Left renal pelvis (tissue), 4 donors: ENCODE data around the gene EYA2. TPM values are rescaled to one million over a fixed set of nuclear protein-coding genes. Genes with fewer than 3 reads are reported as not detected.

Experiments
- DNase-seq, 4 donors: peaks; one replicate each; pipeline ENCODE4 v3.0.0-alpha.2; 2013; ENCODE audit warnings: low read depth in 4 of 4, low spot score in 3 of 4
- polyA plus RNA-seq, 4 donors: library from polyadenylated mRNA; unstranded; fragments of 120-200 nt; gene quantifications; one replicate each; pipeline ENCODE4 v1.2.1, GENCODE V29; 2013; ENCODE audit not compliant: insufficient read length in 4 of 4

EYA2 gene
- polyA plus RNA-seq, 4 donors = 0.87 to 20.5 (median 1.8) TPM

DNA sequence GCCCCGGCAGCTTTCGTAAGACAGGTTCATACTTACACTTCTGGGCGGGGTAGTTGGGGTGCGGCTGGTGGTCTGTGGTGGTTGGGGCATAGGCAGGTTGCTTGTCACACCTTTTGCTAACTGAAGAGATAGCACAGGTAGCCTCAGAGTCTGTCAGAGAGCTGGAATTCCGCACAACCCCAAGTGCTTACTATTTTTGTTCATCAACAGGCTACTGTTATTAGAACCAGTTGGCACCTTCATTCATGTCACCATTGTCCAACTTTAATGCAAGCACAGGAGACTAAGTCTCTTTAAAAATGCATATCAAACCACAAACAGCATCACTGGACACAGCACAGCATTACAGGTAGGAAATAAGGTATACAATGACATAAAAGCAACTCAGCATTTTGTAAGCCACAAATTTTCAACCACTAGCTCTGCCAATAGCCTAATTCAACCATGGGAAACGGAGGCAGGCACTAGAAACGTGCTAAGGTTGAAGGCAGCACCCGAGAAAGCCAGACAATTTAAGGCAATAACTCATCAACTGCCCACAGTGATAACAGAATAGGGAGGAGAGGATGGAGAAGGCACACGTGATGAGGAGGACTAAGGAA is 318.1 kb downstream of the EYA2 start:
- DNase-seq = no peak

DNA sequence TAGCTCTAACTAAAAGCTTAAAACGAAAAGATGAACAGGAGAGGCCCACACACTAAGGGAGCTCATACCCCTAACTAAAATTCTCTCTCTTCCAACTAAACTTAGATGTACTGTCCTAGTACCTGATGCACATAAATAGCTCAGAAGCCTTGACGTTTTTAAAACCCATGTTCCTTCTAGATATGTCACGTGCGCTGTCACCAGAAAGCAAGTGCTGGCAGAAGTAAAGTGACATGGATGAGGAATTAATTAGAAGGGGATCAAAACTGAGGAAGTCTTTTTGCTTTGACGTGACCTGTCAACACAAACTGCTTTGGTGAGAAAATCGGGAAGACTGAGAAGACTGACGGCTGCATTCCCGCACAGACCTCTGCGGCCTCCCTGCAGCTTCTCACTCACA is 319.3 kb downstream of the EYA2 start:
- DNase-seq = no peak

DNA sequence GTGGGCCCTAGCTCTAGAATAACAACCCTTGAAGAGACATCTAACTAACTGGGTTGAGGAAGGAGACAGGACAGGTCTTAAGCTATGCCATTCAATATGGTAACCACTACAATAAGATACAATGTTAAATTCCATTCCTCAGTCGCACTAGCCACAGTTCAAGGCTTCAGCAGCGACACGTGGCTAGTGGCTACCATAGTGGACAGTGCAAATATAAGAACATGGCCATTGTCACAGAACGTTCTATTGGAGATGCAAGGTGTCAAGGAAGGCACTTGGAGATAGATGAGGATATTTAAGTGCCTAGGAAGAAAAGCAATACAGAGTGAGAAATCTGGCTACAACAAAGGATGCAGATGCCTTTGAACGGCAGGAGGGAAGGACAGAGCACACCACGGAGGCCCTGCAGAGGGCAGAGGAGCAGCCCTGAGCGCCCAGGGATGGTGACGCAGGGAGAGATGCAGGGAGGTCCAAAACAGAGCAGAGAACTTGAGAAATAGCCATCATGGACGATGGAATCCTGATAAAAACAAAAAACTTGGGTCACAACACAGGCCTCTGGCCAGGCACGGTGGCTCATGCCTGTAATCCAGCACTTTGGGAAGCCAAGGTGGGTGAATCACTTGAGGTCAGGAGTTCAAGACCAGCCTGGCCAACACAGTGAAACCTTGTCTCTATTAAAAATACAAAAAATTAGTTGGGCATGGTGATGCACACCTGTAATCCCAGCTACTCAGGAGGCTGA is 321.2 kb downstream of the EYA2 start:
- no peak for DNase-seq

DNA sequence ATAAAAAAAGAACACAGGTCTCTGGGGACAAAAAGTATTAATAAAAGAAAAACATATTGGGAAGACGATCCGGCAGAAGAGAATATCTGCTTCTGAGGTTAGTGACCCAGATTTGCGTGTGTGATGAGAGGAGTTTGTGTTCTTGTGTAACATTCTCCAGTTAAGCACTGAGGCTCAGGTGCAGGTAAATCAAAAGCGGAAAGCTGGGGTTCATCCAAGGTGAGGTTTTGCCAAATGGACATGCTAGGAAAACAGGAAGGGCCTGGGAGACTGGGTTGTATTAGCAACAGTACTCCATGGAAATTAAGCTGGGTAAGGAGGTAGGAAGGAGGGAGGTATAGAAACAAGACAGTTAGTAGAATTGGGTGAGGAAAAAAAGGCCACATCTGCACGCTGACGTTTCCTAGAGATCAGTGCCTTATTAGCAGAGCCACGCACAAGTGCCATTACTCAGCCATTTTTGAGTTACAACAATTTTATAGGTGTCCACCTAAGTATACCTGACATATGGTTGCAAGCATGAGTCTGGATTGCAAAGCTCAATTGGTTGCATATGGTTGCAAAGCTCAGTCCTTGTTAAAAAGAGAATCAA is 322.3 kb downstream of the EYA2 start:
- no peak for DNase-seq

DNA sequence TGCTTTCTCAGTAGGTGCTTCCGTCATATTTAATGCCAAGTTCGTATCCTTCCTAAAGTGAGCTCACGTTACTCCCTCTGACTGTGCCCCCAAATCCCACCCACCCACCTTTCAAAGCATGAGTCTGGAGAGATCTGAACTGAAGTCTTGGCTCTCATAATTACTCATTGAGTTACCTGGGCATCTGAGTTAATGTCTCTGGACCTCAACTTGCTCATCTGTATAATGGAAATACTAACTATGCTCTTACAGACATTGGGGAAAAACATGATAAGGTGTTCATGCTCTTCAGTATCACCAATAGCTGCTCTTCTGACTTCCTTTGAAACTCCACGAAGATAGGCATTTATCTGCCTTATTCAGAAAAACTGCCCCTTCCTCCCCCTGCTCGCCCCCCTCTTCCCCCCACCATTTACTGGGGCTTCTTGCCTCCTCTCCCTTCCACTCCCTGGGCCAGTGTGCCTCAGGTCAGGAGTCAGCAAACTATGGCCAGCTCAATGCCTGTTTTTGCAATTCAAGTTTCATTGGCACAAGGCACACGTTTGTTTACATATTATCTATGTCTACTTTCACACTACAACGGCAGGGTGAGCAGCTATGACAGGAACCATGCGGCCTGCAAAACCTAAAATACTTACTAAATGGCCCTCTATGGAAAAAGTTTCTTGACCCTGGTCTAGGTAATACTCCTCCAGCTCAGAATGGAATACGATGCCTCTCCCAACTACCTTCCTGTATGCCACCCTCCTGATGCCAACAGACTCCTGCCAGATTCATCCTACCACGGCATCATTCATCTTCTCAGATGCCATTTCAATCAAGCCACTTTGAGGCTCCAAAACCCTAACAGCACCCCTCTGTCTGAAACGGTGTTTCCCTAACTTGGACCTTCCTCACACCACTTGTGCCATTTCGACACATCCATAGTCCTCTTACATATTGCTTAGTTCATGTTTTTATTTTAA is 323.1 kb downstream of the EYA2 start:
- no peak for DNase-seq

DNA sequence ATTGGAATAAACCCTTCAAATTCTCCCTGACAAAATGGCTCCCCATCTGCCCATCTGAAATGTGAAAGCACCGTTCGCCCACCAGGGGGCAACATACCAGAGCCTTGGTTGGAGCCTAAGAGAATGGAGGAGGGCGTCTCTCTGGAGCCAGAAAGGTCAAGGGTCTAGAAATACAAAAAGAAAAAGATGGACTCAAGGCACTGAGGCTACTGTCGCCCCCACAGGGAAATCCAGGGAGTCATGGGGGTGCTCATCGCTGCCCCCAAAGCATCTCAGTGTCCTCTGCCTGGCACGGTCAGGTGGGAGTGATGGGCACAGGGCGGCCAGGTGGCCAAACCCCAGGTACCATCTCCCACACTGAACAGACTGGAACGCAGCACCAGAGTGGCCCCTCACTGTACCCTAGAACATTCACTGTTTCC is 325.5 kb downstream of the EYA2 start:
- no peak for DNase-seq

DNA sequence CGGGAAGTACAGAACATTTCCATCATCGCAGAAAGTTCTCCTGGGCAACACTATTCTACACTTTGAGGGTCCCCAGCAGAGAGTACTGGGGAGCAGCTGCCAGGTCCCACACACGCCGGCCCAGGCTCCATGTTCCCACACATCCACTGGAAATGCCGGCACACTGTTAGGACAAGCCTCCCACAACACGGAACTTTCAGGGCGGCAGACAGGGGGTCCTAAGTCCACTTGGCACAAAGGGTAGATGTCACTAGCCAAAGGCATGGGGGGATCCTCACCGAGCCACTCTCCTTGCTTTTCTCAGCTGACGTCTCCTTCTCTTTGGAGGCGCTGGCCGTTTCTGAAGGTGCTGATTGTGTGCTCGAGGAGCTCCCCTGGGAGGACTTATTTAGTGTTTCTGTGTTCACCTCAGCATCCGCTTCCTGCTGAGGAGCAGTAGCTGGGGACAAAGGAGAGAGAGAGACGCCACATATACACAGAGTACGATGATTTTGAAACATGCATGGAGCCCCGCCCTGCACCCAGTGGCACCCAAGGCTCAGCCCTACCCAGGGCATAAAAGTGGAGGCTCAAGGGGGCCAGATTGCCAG is 326.5 kb downstream of the EYA2 start:
- DNase-seq = no peak

DNA sequence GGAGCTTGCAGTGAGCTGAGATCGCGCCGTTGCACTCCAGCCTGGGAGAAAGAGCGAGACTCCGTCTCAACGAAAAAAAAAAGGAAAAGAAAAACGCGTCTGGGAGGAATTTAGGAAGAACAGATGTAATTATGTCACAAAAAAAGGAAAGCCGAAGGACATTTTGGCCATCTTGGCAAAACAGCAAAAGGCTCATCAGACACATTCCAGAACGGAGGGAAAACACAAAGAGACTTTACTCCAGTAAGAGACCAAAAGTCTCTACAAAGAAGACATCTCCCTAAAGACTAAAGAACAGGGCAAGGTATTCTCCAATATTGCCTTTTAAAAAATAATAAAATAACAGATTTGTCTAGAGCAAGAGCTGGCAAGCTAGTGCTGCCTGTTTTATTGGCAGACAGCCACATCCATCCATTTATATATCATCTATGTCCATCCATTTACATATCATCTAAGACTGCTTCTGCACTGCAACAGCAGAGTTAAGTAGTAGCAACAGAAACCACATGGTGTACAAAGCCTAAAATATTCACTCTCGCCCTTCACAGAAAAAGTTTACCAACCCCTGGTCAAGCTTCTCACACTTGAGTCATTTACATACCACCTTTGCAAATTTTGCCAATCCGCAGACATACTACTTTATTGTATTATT is 328.0 kb downstream of the EYA2 start:
- no peak for DNase-seq

DNA sequence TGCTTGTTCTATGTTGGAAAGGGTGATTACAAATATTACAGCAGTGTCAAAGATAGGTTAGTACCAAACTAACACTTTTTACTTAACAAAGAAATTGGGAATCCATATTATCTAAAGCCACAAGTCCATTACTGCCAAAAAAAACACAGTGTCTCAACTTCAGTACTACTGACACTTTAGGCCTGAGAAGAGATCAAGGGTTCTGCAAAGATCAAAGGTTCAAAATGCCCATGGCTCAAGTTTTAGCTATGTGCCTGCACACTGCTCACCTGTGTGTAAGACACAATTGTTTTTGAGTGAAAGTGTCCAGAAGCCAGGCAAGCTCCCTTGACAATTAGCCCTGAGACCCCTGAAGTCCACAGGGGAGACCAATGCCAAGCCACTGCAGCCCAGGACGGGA is 329.3 kb downstream of the EYA2 start:
- no peak for DNase-seq

DNA sequence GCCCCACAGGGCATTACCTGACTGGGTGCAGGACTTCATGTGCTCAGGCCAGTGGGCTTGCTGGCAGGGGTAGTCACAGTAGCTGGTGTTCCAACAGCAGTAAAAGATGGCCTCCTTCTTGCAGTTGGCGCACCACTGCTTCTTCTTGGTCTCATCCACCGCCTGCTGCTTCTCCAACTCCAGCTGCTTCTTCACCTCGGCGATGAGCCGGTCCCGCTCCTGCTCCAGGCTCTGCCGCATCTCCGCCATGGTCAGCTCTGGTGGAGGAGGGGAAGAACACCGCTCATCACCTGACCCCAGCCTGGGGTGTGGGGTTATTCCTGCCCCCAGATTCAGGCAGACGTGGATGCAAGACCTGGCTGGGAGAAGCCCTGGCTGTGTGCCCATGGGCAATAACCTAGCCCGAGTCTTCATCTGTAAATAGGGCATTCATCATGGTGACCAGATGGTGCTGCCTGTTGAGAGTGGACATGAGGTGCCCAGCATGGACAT is 329.7 kb downstream of the EYA2 start:
- DNase-seq = no peak

DNA sequence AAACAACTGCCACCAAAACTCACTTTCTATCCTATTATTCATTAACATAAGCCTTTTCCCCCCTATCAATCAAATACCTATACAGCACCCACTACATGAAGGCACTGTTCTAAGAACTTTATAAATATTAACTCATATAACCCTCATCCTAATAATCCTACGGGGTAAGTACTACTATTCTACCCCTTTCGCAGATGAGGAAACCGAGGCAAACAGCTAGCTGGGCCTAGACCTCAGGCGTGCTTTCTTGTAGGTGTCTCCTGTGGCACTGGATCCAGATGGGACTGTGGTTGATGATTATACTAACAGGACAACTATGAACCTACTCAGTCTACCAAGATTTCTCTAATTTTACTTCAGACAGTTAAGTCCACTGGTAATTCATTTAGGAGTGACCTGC is 330.2 kb downstream of the EYA2 start:
- DNase-seq = no peak

DNA sequence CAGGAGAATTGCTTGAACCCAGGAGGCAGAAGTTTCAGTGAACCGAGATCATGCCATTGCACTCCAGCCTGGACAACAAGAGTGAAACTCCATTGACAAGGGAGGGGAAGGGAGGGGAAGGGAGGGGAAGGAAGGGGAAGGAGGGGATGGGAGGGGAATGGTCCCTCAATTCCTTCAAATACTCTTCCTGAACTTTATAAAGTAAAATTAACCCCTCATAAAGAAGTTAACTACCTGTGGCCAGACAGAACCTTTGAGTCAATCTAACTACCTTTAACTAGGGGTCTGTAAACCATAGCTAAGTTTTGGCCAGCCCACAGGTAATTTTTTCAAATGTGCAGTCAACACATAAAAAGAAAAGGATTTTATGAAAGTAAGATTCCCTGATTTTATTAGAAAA is 330.8 kb downstream of the EYA2 start:
- no peak for DNase-seq

DNA sequence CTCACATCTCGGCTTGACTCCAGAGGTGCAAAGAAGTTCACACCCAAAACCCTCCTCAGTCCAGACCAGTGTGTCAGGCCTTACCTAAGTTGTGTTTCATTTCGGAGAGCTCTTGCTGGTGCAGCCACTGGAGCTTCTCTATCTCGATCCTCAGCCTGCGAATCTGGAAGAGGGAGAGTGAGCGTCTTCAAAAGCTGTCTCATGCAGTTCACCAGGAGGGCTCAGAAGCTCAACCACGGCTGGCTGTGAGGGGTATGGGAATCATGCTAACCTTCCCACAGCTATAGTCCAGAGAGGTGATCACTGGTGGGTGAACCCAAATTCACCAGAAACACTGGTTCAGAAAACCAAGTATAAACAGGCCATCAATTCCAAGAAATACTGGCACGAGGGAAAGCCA is 332.5 kb downstream of the EYA2 start:
- no peak for DNase-seq

DNA sequence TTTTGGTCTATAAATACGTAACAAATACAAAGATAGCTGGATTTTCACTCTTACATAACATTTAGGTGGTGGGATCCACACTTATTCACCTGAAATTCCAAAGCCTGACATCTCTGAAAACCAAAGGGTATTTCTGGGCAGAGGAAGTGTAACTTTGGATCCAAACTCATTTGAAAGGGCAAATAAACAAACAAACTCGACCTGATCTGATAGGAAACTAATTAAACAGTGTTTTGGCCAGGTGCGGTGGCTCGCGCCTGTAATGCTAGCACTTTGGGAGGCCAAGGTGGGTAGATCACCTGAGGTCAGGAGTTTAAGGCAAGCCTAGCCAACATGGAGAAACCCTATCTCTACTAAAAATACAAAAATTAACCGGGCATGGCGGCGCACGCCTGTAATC is 332.9 kb downstream of the EYA2 start:
- DNase-seq = no peak

DNA sequence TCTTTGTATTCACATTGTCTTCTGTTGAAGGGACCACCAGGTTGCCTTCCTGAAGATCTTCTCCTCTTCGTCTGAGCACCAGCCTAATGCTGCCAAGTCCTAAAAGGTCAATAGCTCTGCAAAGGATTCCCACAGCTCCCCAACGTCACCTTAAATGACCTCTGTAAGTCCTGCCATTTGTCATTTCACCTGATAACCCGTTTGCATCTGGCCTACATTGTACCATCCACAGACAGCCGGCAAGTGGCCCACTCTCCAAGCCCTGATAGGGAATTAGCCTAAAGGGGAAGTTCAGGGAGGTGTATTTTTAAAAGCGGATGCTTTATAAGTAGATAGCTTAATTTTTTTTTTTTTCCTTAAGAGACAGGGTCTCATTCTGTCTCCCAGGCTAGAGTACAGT is 334.0 kb downstream of the EYA2 start:
- DNase-seq = no peak

DNA sequence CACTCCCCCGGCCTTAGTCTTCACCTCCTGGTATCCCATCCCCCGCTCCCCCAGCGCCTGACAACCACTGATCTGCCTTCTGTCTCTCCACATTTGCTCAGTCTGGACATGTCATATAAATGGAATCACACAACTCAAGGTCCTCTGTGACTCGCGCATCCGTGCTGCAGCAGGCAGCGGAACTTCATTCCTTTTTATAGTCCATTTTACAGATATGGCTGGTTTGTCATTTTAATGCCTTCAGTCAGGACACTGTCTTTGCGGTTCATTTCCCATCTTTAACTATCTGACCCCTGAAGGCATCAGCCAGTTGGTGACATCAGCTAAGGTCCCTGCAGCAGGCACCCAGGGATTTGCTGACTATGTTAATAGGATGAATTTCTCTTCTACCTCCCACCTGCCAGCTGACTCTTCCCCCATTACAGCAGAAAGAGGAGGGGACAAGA is 336.2 kb downstream of the EYA2 start:
- no peak for DNase-seq

DNA sequence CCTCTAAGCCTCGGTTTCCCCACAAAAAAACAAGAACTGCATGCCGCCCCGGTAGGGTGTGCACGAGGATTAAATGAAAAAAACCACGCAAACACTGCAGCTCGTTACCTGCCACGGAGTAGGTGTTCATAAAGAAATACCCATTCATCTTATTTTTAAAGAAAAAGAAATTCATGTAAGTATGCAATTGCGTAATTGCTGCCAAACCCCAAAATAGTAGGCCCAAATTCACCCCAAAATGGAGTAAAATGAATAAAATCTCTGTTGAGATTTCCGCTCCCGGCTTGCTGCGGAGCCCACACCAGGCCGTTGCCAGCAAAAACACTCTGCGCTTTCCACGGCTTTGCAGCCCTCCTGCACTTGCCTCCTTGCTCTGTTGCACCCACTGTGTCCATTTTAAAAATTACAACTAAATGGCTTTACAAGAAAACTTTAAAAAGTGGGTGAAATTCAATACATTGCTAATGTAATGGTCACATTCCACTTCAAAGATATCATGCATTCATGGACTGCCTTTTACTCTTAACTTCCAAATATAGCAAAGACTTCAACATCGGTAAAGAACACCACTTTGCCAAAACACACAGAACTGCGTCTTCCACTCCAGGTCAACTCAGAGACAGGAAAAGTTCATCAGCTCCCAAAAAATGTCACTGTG is 336.9 kb downstream of the EYA2 start:
- DNase-seq = no peak

DNA sequence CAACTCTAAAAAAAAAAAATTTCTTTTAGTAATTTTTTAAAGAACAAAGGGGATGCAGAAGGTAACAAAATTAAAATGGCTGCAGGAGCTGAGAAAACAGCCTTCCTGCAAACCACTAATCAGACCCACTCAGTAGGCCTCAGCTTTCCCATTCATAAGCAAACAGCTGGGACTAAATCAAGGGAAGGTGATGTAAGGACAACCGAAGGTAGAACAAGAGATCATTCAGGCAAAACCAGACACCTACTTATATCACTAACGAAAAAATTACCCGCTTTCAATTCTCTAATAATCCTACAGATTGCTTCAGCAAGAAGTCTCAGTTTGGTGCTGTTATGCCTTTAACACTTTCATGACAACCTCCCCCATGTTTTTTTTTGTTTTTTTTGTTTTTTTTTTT is 337.9 kb downstream of the EYA2 start:
- DNase-seq = no peak
